GM21381 (cell line): ENCODE data around the gene TRIM25.

ENCODE experiments used
- ATAC-seq: cut with Tn5 transposase; IDR thresholded peaks from one replicate; pipeline ENCODE4 v1.9.1; 2021; ENCODE audit warnings: mild to moderate bottlenecking, moderate library complexity; ENCODE audit not compliant: unreplicated experiment

TRIM25 gene

DNA sequence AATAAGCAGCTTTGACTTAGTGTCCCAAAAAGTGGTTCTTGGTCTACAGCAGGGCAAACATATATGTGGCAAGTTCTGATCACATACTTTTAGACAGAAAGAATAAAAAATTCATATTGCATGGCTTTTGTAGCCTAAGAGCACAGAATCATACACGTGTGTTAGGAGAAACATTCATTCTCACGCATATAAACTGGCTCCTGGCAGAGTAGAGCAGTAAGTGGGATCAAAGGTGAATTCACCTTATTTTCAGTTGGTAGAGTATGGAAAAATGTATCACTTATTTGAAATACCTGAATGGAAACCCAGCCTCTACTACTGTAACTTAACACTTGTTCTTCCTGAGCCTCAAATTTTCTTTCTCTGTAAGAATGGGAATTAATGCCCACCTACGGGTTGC, 45.1 kb downstream of the TRIM25 start:
- no peak for ATAC-seq

GRCh38 chr17:56867948-56868376, 45.9 kb downstream of the TRIM25 start:
- no peak for ATAC-seq

GRCh38 chr17:56866496-56866895, 47.4 kb downstream of the TRIM25 start:
- no peak for ATAC-seq

DNA sequence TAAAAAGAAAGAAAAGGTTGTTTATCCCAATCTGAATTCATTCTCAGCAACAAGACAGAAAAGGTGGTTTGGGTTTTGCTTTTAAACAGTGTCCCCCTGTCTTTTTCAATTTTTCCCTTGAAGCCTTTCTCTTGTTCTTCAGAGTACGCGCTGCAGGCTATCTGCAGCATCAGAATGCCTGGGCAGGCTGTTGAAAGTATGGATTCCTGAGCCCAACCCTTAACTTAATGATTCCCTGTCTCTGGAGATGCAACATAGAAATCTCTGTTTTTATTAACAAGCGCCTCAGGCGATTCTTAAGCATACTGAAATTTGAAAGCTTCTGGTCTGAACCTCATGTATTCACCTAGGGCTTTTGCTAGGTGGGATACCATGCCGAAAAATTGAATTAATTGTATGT, 47.8 kb downstream of the TRIM25 start:
- ATAC-seq = no peak

- no peak for ATAC-seq
These were observed 49.9 kb downstream of the TRIM25 start for GRCh38 chr17:56863974-56864373.

GRCh38 chr17:56861899-56862298, 52.0 kb downstream of the TRIM25 start:
- ATAC-seq = no peak

GRCh38 chr17:56851008-56851407, 62.8 kb downstream of the TRIM25 start:
- ATAC-seq = no peak

- no peak for ATAC-seq
These were observed 63.3 kb downstream of the TRIM25 start for GRCh38 chr17:56850591-56850990.

DNA sequence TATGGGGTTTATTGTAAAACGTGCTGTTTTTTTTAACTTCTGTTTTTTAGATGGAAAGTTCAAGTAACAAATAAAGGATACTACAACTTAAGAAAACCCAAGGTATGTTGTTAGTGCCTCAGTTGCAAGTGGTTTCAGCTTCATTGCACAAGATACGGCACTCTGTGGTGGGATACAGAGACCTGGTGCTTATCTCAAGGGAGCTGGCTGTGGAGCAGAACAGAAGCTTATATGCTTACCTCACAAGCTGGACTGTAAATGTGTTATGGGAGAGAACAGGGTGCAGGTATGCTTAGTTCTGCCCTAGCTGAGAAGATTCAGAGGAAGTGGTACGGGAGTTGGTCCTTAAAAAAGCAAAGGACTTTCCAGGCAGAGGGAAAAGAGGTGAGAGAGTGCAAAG, 64.7 kb downstream of the TRIM25 start:
- no peak for ATAC-seq

- ATAC-seq = no peak
These were observed 66.7 kb downstream of the TRIM25 start for GRCh38 chr17:56847106-56847505.

- no peak for ATAC-seq
These were observed 67.9 kb downstream of the TRIM25 start for GRCh38 chr17:56845934-56846333.

DNA sequence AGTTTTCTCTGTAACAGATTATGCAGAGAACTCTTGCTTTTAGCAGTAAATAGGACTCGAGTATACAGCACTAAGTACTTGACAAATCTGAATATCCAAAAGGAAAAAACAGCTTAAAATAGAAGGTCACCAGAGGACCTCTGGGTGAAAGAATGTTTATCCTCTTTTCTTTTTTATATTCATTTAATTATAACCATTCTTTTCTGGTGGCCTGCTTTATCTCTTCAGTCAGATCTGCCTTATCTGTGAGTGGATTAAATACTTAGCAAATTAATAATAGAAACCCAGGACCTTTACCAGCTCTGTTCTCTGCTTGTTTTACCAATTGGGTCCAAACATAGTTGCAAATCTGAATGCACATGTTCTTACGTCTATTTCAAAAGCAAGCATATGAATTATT, 71.3 kb downstream of the TRIM25 start:
- no peak for ATAC-seq

GRCh38 chr17:56838687-56839086, 75.2 kb downstream of the TRIM25 start:
- no peak for ATAC-seq
